Measurements from ENCODE around the gene SNRPB.

SNRPB gene

GRCh38 chr20:2469991-2470422 lies 582 bp downstream of the SNRPB start:
- H3K4me3 ChIP-seq (ENCODE audit: low read depth, low read length): peak overlapping the region; percentile 72
- TF ChIP-seq CTCF (IDR thresholded peaks at IDR 0.05; ENCODE audit: borderline replicate concordance, insufficient read depth, low read depth, low read length): no peak

GRCh38 chr20:2468581-2469407 lies 1.8 kb downstream of the SNRPB start:
- H3K4me3 ChIP-seq (ENCODE audit: low read depth, low read length): peak overlapping the region; percentile 72
- no peak for TF ChIP-seq CTCF (IDR thresholded peaks at IDR 0.05; ENCODE audit: borderline replicate concordance, insufficient read depth, low read depth, low read length)

GRCh38 chr20:2467412-2467811 lies 3.2 kb downstream of the SNRPB start:
- no peak for TF ChIP-seq CTCF (IDR thresholded peaks at IDR 0.05; ENCODE audit: borderline replicate concordance, insufficient read depth, low read depth, low read length)
- H3K4me3 ChIP-seq (ENCODE audit: low read depth, low read length): no peak overlapping the region

GRCh38 chr20:2465100-2465499 lies 5.5 kb downstream of the SNRPB start:
- no peak overlapping the region for H3K4me3 ChIP-seq (ENCODE audit: low read depth, low read length)
- TF ChIP-seq CTCF (IDR thresholded peaks at IDR 0.05; ENCODE audit: borderline replicate concordance, insufficient read depth, low read depth, low read length): no peak

GRCh38 chr20:2463616-2464365 lies 6.8 kb downstream of the SNRPB start:
- no peak for TF ChIP-seq CTCF (IDR thresholded peaks at IDR 0.05; ENCODE audit: borderline replicate concordance, insufficient read depth, low read depth, low read length)
- H3K4me3 ChIP-seq (ENCODE audit: low read depth, low read length): no peak overlapping the region

GRCh38 chr20:2462484-2462883 lies 8.1 kb downstream of the SNRPB start:
- H3K4me3 ChIP-seq (ENCODE audit: low read depth, low read length): no peak overlapping the region
- no peak for TF ChIP-seq CTCF (IDR thresholded peaks at IDR 0.05; ENCODE audit: borderline replicate concordance, insufficient read depth, low read depth, low read length)
